ENCODE data around the gene SMYD3. TPM values are rescaled to one million over a fixed set of nuclear protein-coding genes. Genes with fewer than 3 reads are reported as not detected.

The SMYD3 gene
- total RNA-seq, 4 donors from 2014 or later: 8.4 to 25.7 (median 14.4) TPM

- H3K4me3 ChIP-seq (ENCODE audit: low read depth, poor library complexity, severe bottlenecking): no peak overlapping the region
- intact Hi-C loops (cut with DNase I; ENCODE audit: low total_unique reads): no loop called here
- DNase-seq (ENCODE audit: low spot score in 2 of 2): no peak
- TF ChIP-seq POLR2A (IDR thresholded peaks at IDR 0.05): no peak
- TF ChIP-seq, protein P1, sequence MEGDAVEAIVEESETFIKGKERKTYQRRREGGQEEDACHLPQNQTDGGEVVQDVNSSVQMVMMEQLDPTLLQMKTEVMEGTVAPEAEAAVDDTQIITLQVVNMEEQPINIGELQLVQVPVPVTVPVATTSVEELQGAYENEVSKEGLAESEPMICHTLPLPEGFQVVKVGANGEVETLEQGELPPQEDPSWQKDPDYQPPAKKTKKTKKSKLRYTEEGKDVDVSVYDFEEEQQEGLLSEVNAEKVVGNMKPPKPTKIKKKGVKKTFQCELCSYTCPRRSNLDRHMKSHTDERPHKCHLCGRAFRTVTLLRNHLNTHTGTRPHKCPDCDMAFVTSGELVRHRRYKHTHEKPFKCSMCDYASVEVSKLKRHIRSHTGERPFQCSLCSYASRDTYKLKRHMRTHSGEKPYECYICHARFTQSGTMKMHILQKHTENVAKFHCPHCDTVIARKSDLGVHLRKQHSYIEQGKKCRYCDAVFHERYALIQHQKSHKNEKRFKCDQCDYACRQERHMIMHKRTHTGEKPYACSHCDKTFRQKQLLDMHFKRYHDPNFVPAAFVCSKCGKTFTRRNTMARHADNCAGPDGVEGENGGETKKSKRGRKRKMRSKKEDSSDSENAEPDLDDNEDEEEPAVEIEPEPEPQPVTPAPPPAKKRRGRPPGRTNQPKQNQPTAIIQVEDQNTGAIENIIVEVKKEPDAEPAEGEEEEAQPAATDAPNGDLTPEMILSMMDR (IDR thresholded peaks at IDR 0.05): no peak
- 90 to 92% methylated on average over 3 of the region's 3 CpGs for WGBS, 2 donors
These were observed 197.7 kb downstream of the SMYD3 start for GRCh38 chr1:246309247-246309884.

DNA sequence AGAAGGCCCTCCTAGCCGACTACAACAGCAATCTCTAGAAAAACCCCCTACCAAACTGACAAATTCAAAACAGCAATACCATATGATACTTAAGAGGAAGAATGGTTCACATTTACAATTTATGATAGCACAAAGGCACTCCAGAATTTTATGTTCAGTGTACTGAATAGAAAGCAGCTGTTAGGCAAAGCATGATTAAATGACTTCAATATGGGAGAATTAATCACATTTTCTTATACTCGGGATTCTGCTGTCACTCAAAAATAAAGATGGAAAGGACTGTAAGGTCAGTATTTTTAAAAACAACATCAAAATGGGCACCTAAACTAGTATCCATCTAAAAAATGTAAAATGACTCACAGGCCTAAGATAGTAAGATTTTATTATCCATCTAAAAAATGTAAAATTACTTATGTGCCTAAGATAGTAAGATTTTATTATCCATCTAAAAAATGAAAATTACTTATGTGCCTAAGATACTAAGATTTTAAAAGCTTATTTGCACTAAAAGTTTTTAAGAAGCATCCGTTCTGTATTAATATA is 198.5 kb downstream of the SMYD3 start:
- TF ChIP-seq, protein P1 (IDR thresholded peaks at IDR 0.05): no peak
- no peak for TF ChIP-seq POLR2A (IDR thresholded peaks at IDR 0.05)
- 75 to 77% methylated on average over 3 of the region's 3 CpGs for WGBS, 2 donors
- DNase-seq (ENCODE audit: low spot score in 2 of 2): no peak
- H3K4me3 ChIP-seq (ENCODE audit: low read depth, poor library complexity, severe bottlenecking): no peak overlapping the region
- intact Hi-C loops (cut with DNase I; ENCODE audit: low total_unique reads): no loop called here

- intact Hi-C loops (cut with DNase I; ENCODE audit: low total_unique reads): no loop called here
These were observed 200.6 kb downstream of the SMYD3 start for GRCh38 chr1:246306415-246307037.

GRCh38 chr1:246304484-246305259 is 202.4 kb downstream of the SMYD3 start:
- no peak for DNase-seq (ENCODE audit: low spot score in 2 of 2)
- no peak overlapping the region for H3K4me3 ChIP-seq (ENCODE audit: low read depth, poor library complexity, severe bottlenecking)
- 95 to 97% methylated on average over 5 of the region's 5 CpGs for WGBS, 2 donors
- intact Hi-C loops (cut with DNase I; ENCODE audit: low total_unique reads): no loop called here
- TF ChIP-seq, protein P1 (IDR thresholded peaks at IDR 0.05): no peak
- TF ChIP-seq POLR2A (IDR thresholded peaks at IDR 0.05): no peak

More at GRCh38 chr1:246306415-246307037, 200.6 kb downstream of the SMYD3 start:
- no peak for DNase-seq (ENCODE audit: low spot score in 2 of 2)
- 60 to 78% methylated on average over 3 of the region's 3 CpGs for WGBS, 2 donors
- H3K4me3 ChIP-seq (ENCODE audit: low read depth, poor library complexity, severe bottlenecking): no peak overlapping the region
- no peak for TF ChIP-seq POLR2A (IDR thresholded peaks at IDR 0.05)
- TF ChIP-seq, protein P1 (IDR thresholded peaks at IDR 0.05): no peak

- no peak for DNase-seq (ENCODE audit: low spot score in 2 of 2)
- intact Hi-C loops (cut with DNase I; ENCODE audit: low total_unique reads): no loop called here
- WGBS, 2 donors: 88 to 97% methylated on average over 2 of the region's 2 CpGs
These were observed 204.3 kb downstream of the SMYD3 start for GRCh38 chr1:246302711-246303317.

More at GRCh38 chr1:246302711-246303317, 204.3 kb downstream of the SMYD3 start:
- H3K4me3 ChIP-seq (ENCODE audit: low read depth, poor library complexity, severe bottlenecking): no peak overlapping the region
- no peak for TF ChIP-seq POLR2A (IDR thresholded peaks at IDR 0.05)
- TF ChIP-seq, protein P1 (IDR thresholded peaks at IDR 0.05): no peak
